Spleen (tissue), 7 donors: ENCODE measurements around the gene NELFA.
"Not testable (repeated sequence)": the region's sequence is repeated elsewhere in the genome, so short reads cannot be mapped to it uniquely, and the experiment has no call there.

Experiments used
- POLR2A ChIP-seq, 3 donors: fragments of 450-650 bp; IDR thresholded peaks; one replicate each; pipeline ENCODE4 v1.5.1; 2017; ENCODE audit warnings: antibody characterized with exemption in 3 of 3, mild to moderate bottlenecking in 1 of 3
- POLR2AphosphoS5 ChIP-seq, 3 donors: sonication (generic); formaldehyde crosslinking; IDR thresholded peaks; one replicate each; pipeline ENCODE4 v1.5.1; 2017; ENCODE audit warnings: antibody characterized with exemption in 3 of 3
- TF ChIP-seq, protein P1 (sequence below), 11 experiments: fragments of 200-600 bp in 7 of 11; fragments of 450-650 bp in 4 of 11; sonication (generic) in 4 of 11; IDR thresholded peaks in 8 of 11; conservative IDR thresholded peaks in 3 of 11; 1 replicate in 7 of 11; 2 replicates in 4 of 11; pipeline versions ENCODE4 v1.4.0 to v1.8.0; 2016 to 2021; ENCODE audit warnings: antibody characterized with exemption in 11 of 11, inconsistent platforms in 4 of 11, mild to moderate bottlenecking in 1 of 11
- donor health status: DM: no; HTN: no; CAD: no; lungs with moderate emphysema.
- donor health status: DM: no; HTN: no; CAD: no.
- donor health status: DM: no; HTN: no; CAD: no.

DNA sequence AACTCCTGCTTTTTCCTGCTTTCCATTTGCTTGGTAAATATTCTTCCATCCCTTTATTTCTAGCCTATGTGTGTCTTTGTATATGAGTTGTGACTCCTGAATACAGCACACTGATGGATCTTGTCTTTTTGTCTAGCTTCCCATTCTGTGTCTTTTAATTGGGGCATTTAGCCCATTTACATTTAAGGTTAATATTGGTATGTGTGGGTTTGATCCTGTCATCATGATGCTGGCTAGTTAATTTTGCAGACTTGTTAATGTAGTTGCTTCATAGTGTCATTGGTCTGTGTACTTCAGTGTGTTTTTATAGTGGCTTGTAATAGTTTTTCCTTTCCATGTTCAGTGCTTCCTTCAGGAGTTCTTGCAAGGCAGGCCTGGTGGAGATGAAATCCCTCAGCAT is 22.4 kb upstream of the NELFA start:
- TF ChIP-seq, protein P1, sequence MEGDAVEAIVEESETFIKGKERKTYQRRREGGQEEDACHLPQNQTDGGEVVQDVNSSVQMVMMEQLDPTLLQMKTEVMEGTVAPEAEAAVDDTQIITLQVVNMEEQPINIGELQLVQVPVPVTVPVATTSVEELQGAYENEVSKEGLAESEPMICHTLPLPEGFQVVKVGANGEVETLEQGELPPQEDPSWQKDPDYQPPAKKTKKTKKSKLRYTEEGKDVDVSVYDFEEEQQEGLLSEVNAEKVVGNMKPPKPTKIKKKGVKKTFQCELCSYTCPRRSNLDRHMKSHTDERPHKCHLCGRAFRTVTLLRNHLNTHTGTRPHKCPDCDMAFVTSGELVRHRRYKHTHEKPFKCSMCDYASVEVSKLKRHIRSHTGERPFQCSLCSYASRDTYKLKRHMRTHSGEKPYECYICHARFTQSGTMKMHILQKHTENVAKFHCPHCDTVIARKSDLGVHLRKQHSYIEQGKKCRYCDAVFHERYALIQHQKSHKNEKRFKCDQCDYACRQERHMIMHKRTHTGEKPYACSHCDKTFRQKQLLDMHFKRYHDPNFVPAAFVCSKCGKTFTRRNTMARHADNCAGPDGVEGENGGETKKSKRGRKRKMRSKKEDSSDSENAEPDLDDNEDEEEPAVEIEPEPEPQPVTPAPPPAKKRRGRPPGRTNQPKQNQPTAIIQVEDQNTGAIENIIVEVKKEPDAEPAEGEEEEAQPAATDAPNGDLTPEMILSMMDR (IDR thresholded peaks at IDR 0.05 in 8 of 11, conservative IDR thresholded peaks at IDR 0.05 in 3 of 11), result not testable (repeated sequence)
- not testable (repeated sequence) for TF ChIP-seq POLR2AphosphoS5, POLR2A (IDR thresholded peaks at IDR 0.05)
